GM12878 (cell line): Measurements from ENCODE around the gene MEAF6. TPM values are rescaled to one million over a fixed set of nuclear protein-coding genes. Genes with fewer than 3 reads are reported as not detected.

ENCODE experiments used
- ATAC-seq: fragments of 200-7000 bp; cut with Tn5 transposase; 3 replicates; pipeline ENCODE4 v1.9.1; 2020; ENCODE audit warnings: mild to moderate bottlenecking, moderate library complexity
- BruUV-seq: library from RNA; stranded (reverse); fragments of 400-500 nt; replicated peaks from 2 replicates; lab custom pipeline; 2021; lab: Mats Ljungman, UMichigan
- CTCF ChIA-PET: fragments of 300-600 bp; sonication (Branson Sonifier 250); formaldehyde crosslinking; extraction: SDS; loops from one replicate; lab custom pipeline; 2021; ENCODE audit warnings: inconsistent platforms; lab: Yijun Ruan, JAX
- POLR2A ChIA-PET: fragments of 350-600 bp; formaldehyde crosslinking; extraction: SDS; loops from one replicate; lab custom pipeline; 2021; ENCODE audit warnings: inconsistent platforms; lab: Charles Lee
- RAD21 ChIA-PET: fragments of 300-600 bp; sonication (Branson Sonifier 250); formaldehyde crosslinking; loops from one replicate; lab custom pipeline; 2023; ENCODE audit warnings: antibody characterized with exemption; ENCODE audit not compliant: unreplicated experiment; lab: Charles Lee
- SMC1A ChIA-PET: fragments of 300-600 bp; sonication (Branson Sonifier 250); formaldehyde crosslinking; loops from one replicate; lab custom pipeline; 2023; ENCODE audit not compliant: unreplicated experiment, uncharacterized antibody; lab: Charles Lee
- DNase-seq: peaks from one replicate; pipeline ENCODE4 v3.0.0-alpha.2; 2011; ENCODE audit warnings: low read depth, low spot score
- FAIRE-seq: peaks from 3 replicates; lab custom pipeline; 2011; peaks lifted over from hg19 to GRCh38; lab: Jason Lieb, UNC
- H2AFZ ChIP-seq: 2 replicates; pipeline ENCODE4 v1.6.0; 2011; ENCODE audit warnings: low read depth, low read length, control low read depth; ENCODE audit not compliant: control insufficient read depth
- H3K27ac ChIP-seq: 2 replicates; pipeline ENCODE4 v1.5.1; 2011; ENCODE audit warnings: control low read depth; ENCODE audit not compliant: control insufficient read depth, insufficient read depth
- H3K27me3 ChIP-seq, 2 experiments: replicated peaks in 1 of 2; 2 replicates each; pipeline versions ENCODE4 v1.6.0 to v1.6.1; 2011; ENCODE audit warnings: low read length in 1 of 2; ENCODE audit not compliant: control insufficient read depth in 2 of 2, insufficient read depth in 2 of 2
- H3K36me3 ChIP-seq, 2 experiments: 2 replicates each; pipeline ENCODE4 v1.5.1; 2011; ENCODE audit warnings: low read length in 1 of 2; ENCODE audit not compliant: control insufficient read depth in 2 of 2, insufficient read depth in 2 of 2
- H3K4me1 ChIP-seq: 2 replicates; pipeline ENCODE4 v1.6.1; 2011; ENCODE audit warnings: mild to moderate bottlenecking, low read length, moderate library complexity, mixed read lengths; ENCODE audit not compliant: control insufficient read depth, insufficient read depth
- H3K4me2 ChIP-seq: 2 replicates; pipeline ENCODE4 v1.6.0; 2011; ENCODE audit warnings: control low read depth; ENCODE audit not compliant: control insufficient read depth, insufficient read depth
- H3K4me3 ChIP-seq: fragments of 200-600 bp; sonication (generic); 2 replicates; pipeline ENCODE4 v1.5.1; 2016
- H3K79me2 ChIP-seq: 2 replicates; pipeline ENCODE4 v1.6.0; 2011; ENCODE audit warnings: low read length; ENCODE audit not compliant: control insufficient read depth, insufficient read depth
- H3K9ac ChIP-seq: 2 replicates; pipeline ENCODE4 v1.8.0; 2011; ENCODE audit warnings: low read length, control low read depth, mixed read lengths; ENCODE audit not compliant: control insufficient read depth, insufficient read depth
- H3K9me3 ChIP-seq: replicated peaks from 3 replicates; pipeline ENCODE4 v1.5.1; 2011; ENCODE audit warnings: mild to moderate bottlenecking, low read length; ENCODE audit not compliant: control insufficient read depth, insufficient read depth
- H4K20me1 ChIP-seq: 2 replicates; pipeline ENCODE4 v1.6.0; 2011; ENCODE audit not compliant: control insufficient read depth, insufficient read depth
- BRCA1 ChIP-seq: IDR thresholded peaks from 2 replicates; pipeline ENCODE4 v1.6.1; 2011; ENCODE audit warnings: low read depth, low read length, improper control_type of control experiment
- ESRRA ChIP-seq: IDR thresholded peaks from 2 replicates; pipeline ENCODE4 v1.6.1; 2012; ENCODE audit warnings: mild to moderate bottlenecking, low read length, improper control_type of control experiment
- HDAC2 ChIP-seq: fragments of 200-600 bp; sonication (generic); IDR thresholded peaks from 2 replicates; pipeline ENCODE4 v1.6.1; 2017
- JUNB ChIP-seq: IDR thresholded peaks from 2 replicates; pipeline ENCODE4 v1.6.1; 2016; ENCODE audit warnings: antibody characterized with exemption, mild to moderate bottlenecking
- MTA2 ChIP-seq: fragments of 450-650 bp; IDR thresholded peaks from 2 replicates; pipeline ENCODE4 v1.6.1; 2016; ENCODE audit warnings: low read depth, mild to moderate bottlenecking, moderate library complexity
- MYC ChIP-seq: IDR thresholded peaks from 2 replicates; pipeline ENCODE4 v1.6.1; 2011; ENCODE audit warnings: mild to moderate bottlenecking, low read length, moderate library complexity, inconsistent platforms; ENCODE audit not compliant: insufficient read depth, insufficient replicate concordance, insufficient read length, severe bottlenecking
- NFXL1 ChIP-seq: fragments of 450-650 bp; IDR thresholded peaks from 2 replicates; pipeline ENCODE4 v1.6.1; 2017; ENCODE audit warnings: antibody characterized with exemption, mild to moderate bottlenecking, borderline replicate concordance
- PKNOX1 ChIP-seq: fragments of 450-650 bp; IDR thresholded peaks from 2 replicates; pipeline ENCODE4 v1.6.1; 2016; ENCODE audit warnings: mild to moderate bottlenecking
- SPI1 ChIP-seq: IDR thresholded peaks from 2 replicates; pipeline ENCODE4 v1.6.1; 2011; ENCODE audit warnings: low read depth, mild to moderate bottlenecking, low read length, moderate library complexity, borderline replicate concordance; ENCODE audit not compliant: insufficient read depth
- SREBF2 ChIP-seq: IDR thresholded peaks from 2 replicates; pipeline ENCODE4 v1.6.1; 2012; ENCODE audit warnings: mild to moderate bottlenecking, low read length
- ZNF274 ChIP-seq: IDR thresholded peaks from one replicate; pipeline ENCODE4 v1.8.0; 2011; ENCODE audit not compliant: insufficient read length, insufficient read depth
- WGBS: methylation state at CpG from one replicate; pipeline ENCODE4 v1.1.6; 2016; ENCODE audit warnings: low lambda C conversion rate; ENCODE audit not compliant: insufficient replicate concordance, insufficient coverage; ENCODE audit errors: missing lambda C conversion rate; 5-methylcytosine and 5-hydroxymethylcytosine counted together
- in situ Hi-C: fragments of 300-500 bp; cut with MboI; formaldehyde crosslinking; loops from 9 replicates; pipeline ENCODE4 v1.14.3; 2018; ENCODE audit warnings: mixed read lengths
- intact Hi-C: fragments of 100-400 bp; cut with micrococcal nuclease; formaldehyde crosslinking; loops from one replicate; pipeline ENCODE4 v1.14.2; 2022; ENCODE audit not compliant: unreplicated experiment
- polyA plus RNA-seq, 11 experiments: library from polyadenylated mRNA; depleted of rRNA in 4 of 11; unstranded in 6 of 11; stranded (reverse) in 5 of 11; fragments of >200 nt; fragmentation: Nextera tagmentation in 4 of 11; fragmentation: Illumina TruSeq in 1 of 11; extraction: Ambion mirVana in 4 of 11; extraction: Trizol in 1 of 11; gene quantifications; 1 replicate in 1 of 11; 2 replicates in 10 of 11; pipeline versions ENCODE4 v1.2.1 to v1.2.3, GENCODE V29; 2011 to 2016; ENCODE audit warnings: inconsistent platforms in 2 of 11, missing spikeins in 2 of 11, low read depth in 1 of 11
- total RNA-seq, 4 experiments: library from RNA; depleted of rRNA in 3 of 4; stranded (reverse); fragments of >200 nt in 3 of 4; fragmentation: Illumina TruSeq in 1 of 4; extraction: Trizol in 1 of 4; gene quantifications; 2 replicates each; pipeline versions ENCODE4 v1.2.1 to v1.2.3, GENCODE V29; 2013 to 2021
- TF ChIP-seq, protein P1 (sequence below): fragments of 450-650 bp; IDR thresholded peaks from 2 replicates; pipeline ENCODE4 v1.6.1; 2018; ENCODE audit warnings: mild to moderate bottlenecking, low read depth, moderate library complexity; ENCODE audit not compliant: partially characterized antibody

MEAF6 gene
- total and polyA plus RNA-seq, 10 of the 15 experiments (the other 5 are each of a cell fraction or from before 2014, with no cell fraction given): 30.8 to 75.0 (median 58.1) TPM

DNA sequence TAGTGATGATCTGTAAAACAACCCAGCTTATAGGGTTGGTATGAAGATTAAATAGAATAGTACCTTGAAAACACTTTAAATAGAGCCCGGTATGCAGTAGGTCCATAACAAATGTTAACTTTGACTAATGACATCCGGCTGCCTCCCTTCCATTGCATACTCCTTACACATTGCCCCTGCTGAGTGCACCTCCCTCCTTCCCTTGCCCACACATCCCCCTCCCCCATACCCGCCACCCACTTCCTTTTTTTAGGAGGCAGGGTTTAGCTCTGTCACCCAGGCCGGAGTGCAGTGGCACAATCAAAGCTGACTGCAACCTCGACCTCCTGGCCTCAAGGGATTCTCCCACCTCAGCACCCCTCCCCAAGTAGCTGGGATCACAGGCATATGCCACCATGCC lies 64.6 kb downstream of the MEAF6 start:
- in situ Hi-C loops (no loop called here), intact Hi-C loops (no loop called here)
- Histone ChIP-seq H3K36me3 (no peaks in the 10 kb centered on the region), H3K4me3 (no peak overlapping the region), H3K9ac (no peak overlapping the region), H2AFZ (no peak overlapping the region; the same call in 1 of the 2 replicates), H4K20me1 (no peaks in the 10 kb centered on the region), H3K4me2 (no peak overlapping the region), H3K27ac (no peak overlapping the region), H3K9me3 (no peaks in the 10 kb centered on the region), H3K27me3 (no peaks in the 10 kb centered on the region), H3K79me2 (no peaks in the 10 kb centered on the region), H3K4me1 (no peaks in the 10 kb centered on the region)
- ATAC-seq (peak; percentile 51), FAIRE-seq (no peak), DNase-seq (no peak)
- ChIA-PET CTCF (interaction anchor here (0.6 to 3.0 kb wide), 9 partner anchors 8 to 234 kb away, joined by 3 to 32 read pairs (median 4); no protein-coding TSS in a partner anchor), SMC1A (interaction anchor here (0.7 to 3.6 kb wide), 5 partner anchors 14 to 232 kb away, joined by 3 to 26 read pairs (median 3); partner anchors contain the start of gene SNIP1), POLR2A (no interaction called here), RAD21 (interaction anchor here (1.4 to 15.1 kb wide), 2 partner anchors 38 to 232 kb away, joined by 3 to 166 read pairs; no protein-coding TSS in a partner anchor)
- no TSS peak for BruUV-seq
- TF ChIP-seq MTA2 (no peak), SPI1 (peak; percentile 53; the same call in 1 of the 2 replicates)
- 10% methylated on average over 5 of the region's 5 CpGs for WGBS

GRCh38 chr1:37448691-37449417 lies 65.7 kb downstream of the MEAF6 start:
- Histone ChIP-seq H3K9ac (no peak overlapping the region), H3K79me2 (no peaks in the 10 kb centered on the region), H3K4me1 (no peaks in the 10 kb centered on the region), H2AFZ (no peak overlapping the region), H3K9me3 (no peaks in the 10 kb centered on the region), H3K27ac (no peak overlapping the region), H3K4me3 (no peak overlapping the region), H3K36me3 (no peaks in the 10 kb centered on the region), H3K4me2 (no peak overlapping the region), H3K27me3 (no peaks in the 10 kb centered on the region), H4K20me1 (no peaks in the 10 kb centered on the region)
- DNase-seq: no peak
- no peak for FAIRE-seq
- WGBS: 73% methylated on average over 15 of the region's 15 CpGs
- SMC1A ChIA-PET: interaction anchor here (1.2 to 3.6 kb wide), 2 partner anchors 15 to 38 kb away, joined by 3 to 26 read pairs; no protein-coding TSS in a partner anchor
- POLR2A ChIA-PET: no interaction called here
- BruUV-seq: no TSS peak
- ATAC-seq: no peak
- RAD21 ChIA-PET: interaction anchor here (1.4 to 15.1 kb wide), 2 partner anchors 39 to 233 kb away, joined by 3 to 166 read pairs; no protein-coding TSS in a partner anchor
- intact Hi-C loops: no loop called here
- CTCF ChIA-PET: interaction anchor here (0.6 to 3.0 kb wide), 3 partner anchors 38 to 1089 kb away, joined by 3 to 32 read pairs (median 5); no protein-coding TSS in a partner anchor
- in situ Hi-C loops: no loop called here
- TF ChIP-seq ESRRA (no peak), ZNF274 (no peak), SREBF2 (no peak), NFXL1 (no peak), MTA2 (no peak), BRCA1 (no peak), MYC (no peak), JUNB (no peak), HDAC2 (no peak), PKNOX1 (no peak)
- TF ChIP-seq, protein P1, sequence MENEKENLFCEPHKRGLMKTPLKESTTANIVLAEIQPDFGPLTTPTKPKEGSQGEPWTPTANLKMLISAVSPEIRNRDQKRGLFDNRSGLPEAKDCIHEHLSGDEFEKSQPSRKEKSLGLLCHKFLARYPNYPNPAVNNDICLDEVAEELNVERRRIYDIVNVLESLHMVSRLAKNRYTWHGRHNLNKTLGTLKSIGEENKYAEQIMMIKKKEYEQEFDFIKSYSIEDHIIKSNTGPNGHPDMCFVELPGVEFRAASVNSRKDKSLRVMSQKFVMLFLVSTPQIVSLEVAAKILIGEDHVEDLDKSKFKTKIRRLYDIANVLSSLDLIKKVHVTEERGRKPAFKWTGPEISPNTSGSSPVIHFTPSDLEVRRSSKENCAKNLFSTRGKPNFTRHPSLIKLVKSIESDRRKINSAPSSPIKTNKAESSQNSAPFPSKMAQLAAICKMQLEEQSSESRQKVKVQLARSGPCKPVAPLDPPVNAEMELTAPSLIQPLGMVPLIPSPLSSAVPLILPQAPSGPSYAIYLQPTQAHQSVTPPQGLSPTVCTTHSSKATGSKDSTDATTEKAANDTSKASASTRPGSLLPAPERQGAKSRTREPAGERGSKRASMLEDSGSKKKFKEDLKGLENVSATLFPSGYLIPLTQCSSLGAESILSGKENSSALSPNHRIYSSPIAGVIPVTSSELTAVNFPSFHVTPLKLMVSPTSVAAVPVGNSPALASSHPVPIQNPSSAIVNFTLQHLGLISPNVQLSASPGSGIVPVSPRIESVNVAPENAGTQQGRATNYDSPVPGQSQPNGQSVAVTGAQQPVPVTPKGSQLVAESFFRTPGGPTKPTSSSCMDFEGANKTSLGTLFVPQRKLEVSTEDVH: no peak
